ENCODE measurements around the gene FAM83F.
"Not testable (repeated sequence)": the region's sequence is repeated elsewhere in the genome, so short reads cannot be mapped to it uniquely, and the experiment has no call there.

FAM83F gene

GRCh38 chr22:39966470-39966869 lies 28.3 kb upstream of the FAM83F start:
- no peak for DNase-seq

GRCh38 chr22:39967103-39967829 lies 27.5 kb upstream of the FAM83F start:
- no peak for DNase-seq

GRCh38 chr22:39967996-39968972 lies 26.5 kb upstream of the FAM83F start:
- DNase-seq = no peak

- no peak for DNase-seq
Measured at GRCh38 chr22:39970742-39971141, 24.0 kb upstream of the FAM83F start.

- no peak for DNase-seq
Measured at GRCh38 chr22:39972641-39973040, 22.1 kb upstream of the FAM83F start.

GRCh38 chr22:39973656-39974055 lies 21.1 kb upstream of the FAM83F start:
- no peak for DNase-seq

GRCh38 chr22:39974065-39974464 lies 20.7 kb upstream of the FAM83F start:
- DNase-seq = no peak

- DNase-seq = no peak
Measured at GRCh38 chr22:39979048-39979447, 15.7 kb upstream of the FAM83F start.

- DNase-seq = no peak
Measured at GRCh38 chr22:39979458-39979857, 15.3 kb upstream of the FAM83F start.

- DNase-seq = no peak
Measured at GRCh38 chr22:39980596-39980995, 14.2 kb upstream of the FAM83F start.

- no peak for DNase-seq
Measured at GRCh38 chr22:39983346-39983745, 11.4 kb upstream of the FAM83F start.

- no peak for DNase-seq
Measured at GRCh38 chr22:39984006-39984405, 10.7 kb upstream of the FAM83F start.

- no peak for DNase-seq
Measured at GRCh38 chr22:39984746-39985145, 10.0 kb upstream of the FAM83F start.

GRCh38 chr22:39985383-39986035 lies 9.2 kb upstream of the FAM83F start:
- peak; percentile 44 for DNase-seq

GRCh38 chr22:39988386-39989114 lies 6.2 kb upstream of the FAM83F start:
- no peak for DNase-seq

- no peak for DNase-seq
Measured at GRCh38 chr22:39989633-39990032, 5.1 kb upstream of the FAM83F start.

GRCh38 chr22:39990686-39991085 lies 4.1 kb upstream of the FAM83F start:
- no peak for DNase-seq

GRCh38 chr22:39991159-39991860 lies 3.4 kb upstream of the FAM83F start:
- DNase-seq = no peak

GRCh38 chr22:39992088-39992826 lies 2.5 kb upstream of the FAM83F start:
- DNase-seq = no peak

- DNase-seq = not testable (repeated sequence)
Measured at GRCh38 chr22:39992894-39993293, 1.9 kb upstream of the FAM83F start.

- peak; percentile 64 for DNase-seq
Measured at GRCh38 chr22:39994041-39994565, 651 bp upstream of the FAM83F start.
